Endothelial cell (in vitro differentiated cells): ENCODE measurements around the gene TRIM59. TPM values are rescaled to one million over a fixed set of nuclear protein-coding genes. Genes with fewer than 3 reads are reported as not detected.

Experiments used
- DNase-seq: peaks from one replicate; pipeline ENCODE4 v3.0.0; 2021; ENCODE audit warnings: low spot score
- H3K27ac Mint-ChIP-seq: one replicate; pipeline ENCODE4 v1.8.0; 2021; ENCODE audit warnings: mixed read lengths, inconsistent platforms; ENCODE audit not compliant: unreplicated experiment
- H3K27me3 Mint-ChIP-seq: one replicate; pipeline ENCODE4 v1.8.0; 2021; ENCODE audit warnings: mild to moderate bottlenecking, moderate library complexity, mixed read lengths, inconsistent platforms; ENCODE audit not compliant: unreplicated experiment
- H3K36me3 Mint-ChIP-seq: one replicate; pipeline ENCODE4 v1.8.0; 2021; ENCODE audit warnings: mild to moderate bottlenecking, low read depth, mixed read lengths, inconsistent platforms; ENCODE audit not compliant: unreplicated experiment
- H3K4me1 Mint-ChIP-seq: one replicate; pipeline ENCODE4 v1.8.0; 2021; ENCODE audit warnings: mild to moderate bottlenecking, mixed read lengths, inconsistent platforms; ENCODE audit not compliant: unreplicated experiment
- H3K4me3 Mint-ChIP-seq: one replicate; pipeline ENCODE4 v1.8.0; 2021; ENCODE audit warnings: mild to moderate bottlenecking, mixed read lengths, inconsistent platforms; ENCODE audit not compliant: unreplicated experiment
- H3K9me3 Mint-ChIP-seq: one replicate; pipeline ENCODE4 v1.8.0; 2021; ENCODE audit warnings: mixed read lengths, inconsistent platforms; ENCODE audit not compliant: unreplicated experiment
- total RNA-seq: library from RNA; stranded (reverse); fragmentation: NEBNext Ultra II Directional; extraction: Animal tissue kit (Norgen Biotek cat#: 25700); gene quantifications from one replicate; pipeline ENCODE4 v1.2.1, GENCODE V29; 2021; ENCODE audit not compliant: unreplicated experiment
- TF ChIP-seq, protein P1 (sequence below): fragments of 200-600 bp; sonication (generic); IDR thresholded peaks from one replicate; pipeline ENCODE4 v1.5.0; 2021; ENCODE audit warnings: antibody characterized with exemption; ENCODE audit not compliant: unreplicated experiment

TRIM59 gene
- total RNA-seq, 1 donor from 2014 or later, result 12.8 TPM

DNA sequence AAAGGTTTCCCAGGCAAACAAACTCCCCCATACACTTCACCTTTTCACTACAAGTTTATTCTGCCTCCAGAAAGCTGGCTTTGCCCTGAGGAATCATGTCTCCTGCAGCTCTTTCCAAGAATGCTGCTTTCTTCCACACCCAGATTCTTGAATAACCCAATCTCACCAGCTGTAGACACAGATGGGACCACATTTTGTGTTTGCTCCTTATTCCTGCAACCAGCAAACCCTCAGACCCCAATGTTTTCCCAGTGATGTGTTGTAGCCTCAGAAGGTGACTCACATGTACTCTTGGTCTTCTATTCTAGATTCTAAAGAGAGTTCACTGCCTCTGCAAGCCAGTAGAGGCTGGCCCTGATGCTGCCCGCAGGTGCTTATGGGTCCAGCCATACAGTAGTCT is 23.6 kb upstream of the TRIM59 start:
- no peak overlapping the region for H3K27ac Mint-ChIP-seq
- TF ChIP-seq, protein P1, sequence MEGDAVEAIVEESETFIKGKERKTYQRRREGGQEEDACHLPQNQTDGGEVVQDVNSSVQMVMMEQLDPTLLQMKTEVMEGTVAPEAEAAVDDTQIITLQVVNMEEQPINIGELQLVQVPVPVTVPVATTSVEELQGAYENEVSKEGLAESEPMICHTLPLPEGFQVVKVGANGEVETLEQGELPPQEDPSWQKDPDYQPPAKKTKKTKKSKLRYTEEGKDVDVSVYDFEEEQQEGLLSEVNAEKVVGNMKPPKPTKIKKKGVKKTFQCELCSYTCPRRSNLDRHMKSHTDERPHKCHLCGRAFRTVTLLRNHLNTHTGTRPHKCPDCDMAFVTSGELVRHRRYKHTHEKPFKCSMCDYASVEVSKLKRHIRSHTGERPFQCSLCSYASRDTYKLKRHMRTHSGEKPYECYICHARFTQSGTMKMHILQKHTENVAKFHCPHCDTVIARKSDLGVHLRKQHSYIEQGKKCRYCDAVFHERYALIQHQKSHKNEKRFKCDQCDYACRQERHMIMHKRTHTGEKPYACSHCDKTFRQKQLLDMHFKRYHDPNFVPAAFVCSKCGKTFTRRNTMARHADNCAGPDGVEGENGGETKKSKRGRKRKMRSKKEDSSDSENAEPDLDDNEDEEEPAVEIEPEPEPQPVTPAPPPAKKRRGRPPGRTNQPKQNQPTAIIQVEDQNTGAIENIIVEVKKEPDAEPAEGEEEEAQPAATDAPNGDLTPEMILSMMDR, result no peak
- peaks cover 11% of the 10 kb centered on the region for H3K9me3 Mint-ChIP-seq
- DNase-seq, result no peak
- H3K27me3 Mint-ChIP-seq, result no peaks in the 10 kb centered on the region
- no peaks in the 10 kb centered on the region for H3K4me1 Mint-ChIP-seq
- no peak overlapping the region for H3K4me3 Mint-ChIP-seq
- H3K36me3 Mint-ChIP-seq, result peaks cover 10% of the 10 kb centered on the region

DNA sequence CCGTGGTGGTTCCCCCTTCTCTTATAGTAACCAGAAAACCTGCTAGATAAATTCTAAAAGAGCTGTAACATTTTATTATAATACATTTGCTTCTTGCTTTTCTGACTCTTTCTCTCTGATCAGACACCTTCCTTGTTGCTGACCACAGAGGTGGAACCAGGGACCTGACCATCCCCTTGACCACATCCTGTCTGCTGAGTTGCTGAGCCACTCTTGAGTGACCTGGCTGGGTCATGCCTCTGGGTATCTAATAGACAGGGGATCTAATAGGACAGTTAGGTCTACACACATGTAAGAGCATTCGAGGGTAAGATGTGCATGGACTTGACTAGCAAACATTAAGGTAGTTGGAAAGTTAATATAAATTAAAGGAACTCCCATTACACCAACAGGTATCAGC is 22.8 kb upstream of the TRIM59 start:
- Mint-ChIP-seq H3K27me3 (no peaks in the 10 kb centered on the region), H3K27ac (no peak overlapping the region), H3K9me3 (peaks cover 11% of the 10 kb centered on the region), H3K36me3 (peaks cover 10% of the 10 kb centered on the region), H3K4me3 (no peak overlapping the region), H3K4me1 (no peaks in the 10 kb centered on the region)
- no peak for DNase-seq
- TF ChIP-seq, protein P1, result no peak

DNA sequence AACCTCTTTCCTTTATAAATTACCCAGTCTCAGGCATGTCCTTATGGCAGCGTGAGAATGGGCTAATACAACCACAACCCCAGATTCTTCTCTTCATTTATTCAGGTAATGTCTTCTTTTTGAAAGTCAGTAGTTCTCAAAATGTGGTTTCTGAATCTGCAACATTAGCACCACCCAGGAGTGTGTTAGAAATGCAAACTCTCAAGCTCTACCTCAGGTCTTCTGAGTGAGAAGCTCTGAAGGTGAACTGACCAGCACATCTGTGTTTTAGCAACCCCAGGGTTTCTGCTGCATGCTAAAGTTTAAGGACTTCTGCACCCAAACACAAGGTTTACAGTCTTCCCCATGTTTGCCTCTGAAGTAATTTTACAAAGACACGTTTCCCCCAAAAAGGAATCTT is 22.3 kb upstream of the TRIM59 start:
- H3K4me3 Mint-ChIP-seq, result no peak overlapping the region
- TF ChIP-seq, protein P1, result no peak
- DNase-seq, result no peak
- peaks cover 10% of the 10 kb centered on the region for H3K36me3 Mint-ChIP-seq
- H3K27me3 Mint-ChIP-seq, result no peaks in the 10 kb centered on the region
- peaks cover 11% of the 10 kb centered on the region for H3K9me3 Mint-ChIP-seq
- no peaks in the 10 kb centered on the region for H3K4me1 Mint-ChIP-seq
- no peak overlapping the region for H3K27ac Mint-ChIP-seq

DNA sequence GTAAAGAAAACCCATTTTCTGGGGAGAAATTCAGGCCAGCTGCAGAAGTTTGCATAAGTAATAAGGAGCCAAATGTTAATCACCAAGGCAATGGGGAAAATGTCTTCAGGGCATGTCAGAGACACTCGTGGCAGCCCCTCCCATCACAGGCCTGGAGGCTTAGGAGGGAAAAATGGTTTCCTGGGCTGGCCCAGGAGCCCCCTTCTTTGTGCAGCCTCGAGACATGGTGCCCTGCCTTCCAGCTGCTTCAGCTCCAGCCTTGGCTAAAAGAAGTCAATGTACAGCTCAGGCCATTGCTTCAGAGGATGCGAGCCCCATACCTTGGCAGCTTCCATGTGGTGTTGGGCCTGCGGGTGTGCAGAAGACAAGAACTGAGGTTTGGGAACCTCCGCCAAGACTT is 20.6 kb upstream of the TRIM59 start:
- Mint-ChIP-seq H3K36me3 (peaks cover 10% of the 10 kb centered on the region), H3K27me3 (no peaks in the 10 kb centered on the region), H3K4me1 (no peaks in the 10 kb centered on the region), H3K9me3 (peaks cover 11% of the 10 kb centered on the region), H3K4me3 (peak overlapping the region; percentile 44), H3K27ac (no peak overlapping the region)
- DNase-seq, result no peak
- TF ChIP-seq, protein P1, result no peak

DNA sequence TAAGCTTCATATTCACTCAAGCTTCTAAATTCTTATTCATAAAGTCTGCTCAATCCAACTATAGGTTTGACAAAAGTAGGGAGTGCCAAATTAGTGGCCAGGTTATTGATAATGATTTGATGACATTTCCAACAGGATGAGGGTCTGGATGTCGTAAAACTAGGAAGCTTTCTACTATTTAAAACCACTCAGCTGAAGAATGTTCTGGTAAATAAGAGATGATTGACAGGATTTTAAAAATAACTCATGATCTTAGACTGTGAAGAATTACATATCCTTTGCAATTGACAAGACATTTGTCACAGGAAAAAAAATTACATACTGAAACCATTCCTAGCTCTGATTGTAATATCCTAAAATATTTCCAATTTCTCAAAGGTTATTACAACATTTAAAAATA is 15.4 kb upstream of the TRIM59 start:
- peaks cover 10% of the 10 kb centered on the region for H3K36me3 Mint-ChIP-seq
- no peak for DNase-seq
- peaks cover 6% of the 10 kb centered on the region for H3K9me3 Mint-ChIP-seq
- peaks cover 5% of the 10 kb centered on the region for H3K27me3 Mint-ChIP-seq
- no peak overlapping the region for H3K27ac Mint-ChIP-seq
- no peaks in the 10 kb centered on the region for H3K4me1 Mint-ChIP-seq
- TF ChIP-seq, protein P1, result no peak
- no peak overlapping the region for H3K4me3 Mint-ChIP-seq
